SK-N-SH (cell line): ENCODE results near the gene SMOC1. TPM values are rescaled to one million over a fixed set of nuclear protein-coding genes. Genes with fewer than 3 reads are reported as not detected.

Experiments
- CTCF ChIA-PET: fragments of 300-600, 350-600 bp; formaldehyde crosslinking; extraction: SDS; loops from one replicate; lab custom pipeline; 2021; lab: Yijun Ruan, JAX
- POLR2A ChIA-PET: fragments of 350-600 bp; sonication (Branson Sonifier 250); formaldehyde crosslinking; extraction: SDS; loops from one replicate; lab custom pipeline; 2020; ENCODE audit warnings: antibody characterized with exemption, inconsistent platforms; lab: Yijun Ruan, JAX
- DNase-seq: peaks from one replicate; pipeline ENCODE4 v3.0.0; 2012
- H2AFZ ChIP-seq: fragments of 200-600 bp; sonication (generic); 2 replicates; pipeline ENCODE4 v1.8.1; 2016; ENCODE audit warnings: antibody characterized with exemption, mild to moderate bottlenecking, low read depth
- H3F3A ChIP-seq: fragments of 200-600 bp; sonication (generic); replicated peaks from 2 replicates; pipeline ENCODE3; 2016; ENCODE audit warnings: antibody characterized with exemption, mild to moderate bottlenecking; ENCODE audit not compliant: insufficient read depth
- H3K27ac ChIP-seq, 2 experiments: fragments of 200-500 bp in 1 of 2; fragments of 200-600 bp in 1 of 2; sonication (Bioruptor generic) in 1 of 2; sonication (generic), shearing (Covaris generic) in 1 of 2; 2 replicates each; pipeline versions ENCODE4 v1.5.1 to v1.6.1; 2014 to 2016; ENCODE audit warnings: low read depth in 2 of 2, inconsistent platforms in 1 of 2, low read length in 1 of 2, mild to moderate bottlenecking in 1 of 2, mixed read lengths in 1 of 2
- H3K27me3 ChIP-seq: fragments of 200-600 bp; sonication (generic), shearing (Covaris generic); 2 replicates; pipeline ENCODE4 v1.6.1; 2016; ENCODE audit warnings: mixed run types; ENCODE audit not compliant: insufficient read depth
- H3K36me3 ChIP-seq, 2 experiments: fragments of 200-500 bp in 1 of 2; fragments of 200-600 bp in 1 of 2; sonication (Bioruptor generic) in 1 of 2; sonication (generic) in 1 of 2; replicated peaks in 1 of 2; 2 replicates each; pipeline versions ENCODE3 to v1.5.1; 2014 to 2016; ENCODE audit warnings: low read length in 1 of 2, mild to moderate bottlenecking in 1 of 2; ENCODE audit not compliant: insufficient read depth in 2 of 2, control insufficient read depth in 1 of 2
- H3K4me1 ChIP-seq, 2 experiments: fragments of 200-500 bp in 1 of 2; fragments of 200-600 bp in 1 of 2; sonication (Bioruptor generic) in 1 of 2; sonication (generic), shearing (Covaris generic) in 1 of 2; 2 replicates each; pipeline versions ENCODE4 v1.5.1 to v1.6.1; 2014 to 2016; ENCODE audit warnings: low read depth in 1 of 2, low read length in 1 of 2, mixed run types in 1 of 2; ENCODE audit not compliant: insufficient read depth in 2 of 2, control insufficient read depth in 1 of 2
- H3K4me2 ChIP-seq: fragments of 200-600 bp; sonication (generic), shearing (Covaris generic); 2 replicates; pipeline ENCODE4 v1.6.1; 2017; ENCODE audit warnings: mixed run types
- H3K4me3 ChIP-seq, 2 experiments: fragments of 200-500 bp in 1 of 2; fragments of 200-600 bp in 1 of 2; sonication (Bioruptor generic) in 1 of 2; sonication (generic), shearing (Covaris generic) in 1 of 2; 2 replicates each; pipeline versions ENCODE4 v1.5.1 to v1.8.1; 2014 to 2016; ENCODE audit warnings: low read depth in 2 of 2, inconsistent platforms in 1 of 2, low read length in 1 of 2, mild to moderate bottlenecking in 1 of 2, mixed read lengths in 1 of 2, moderate library complexity in 1 of 2
- H3K79me2 ChIP-seq: fragments of 200-600 bp; sonication (generic); 2 replicates; pipeline ENCODE4 v1.8.1; 2017; ENCODE audit warnings: mild to moderate bottlenecking; ENCODE audit not compliant: insufficient read depth
- H3K9ac ChIP-seq: fragments of 200-600 bp; sonication (generic); 2 replicates; pipeline ENCODE4 v1.6.1; 2017; ENCODE audit warnings: mixed run types
- H3K9me2 ChIP-seq: fragments of 200-600 bp; sonication (generic); 2 replicates; pipeline ENCODE4 v1.6.1; 2017; ENCODE audit warnings: mixed run types
- H3K9me3 ChIP-seq: fragments of 200-600 bp; sonication (generic); 2 replicates; pipeline ENCODE4 v1.6.1; 2017; ENCODE audit warnings: mixed run types, mild to moderate bottlenecking, moderate library complexity
- H4K20me1 ChIP-seq: fragments of 200-600 bp; sonication (generic); 2 replicates; pipeline ENCODE4 v1.6.1; 2017; ENCODE audit warnings: mild to moderate bottlenecking, mixed run types; ENCODE audit not compliant: insufficient read depth
- CTCF ChIP-seq: fragments of 200-600 bp; sonication (generic); IDR thresholded peaks from 2 replicates; pipeline ENCODE4 v1.6.1; 2017; ENCODE audit warnings: antibody characterized with exemption, mild to moderate bottlenecking, moderate library complexity
- EP300 ChIP-seq, 2 experiments: IDR thresholded peaks; 2 replicates each; pipeline versions ENCODE4 v1.4.0 to v1.6.1; 2012; ENCODE audit warnings: borderline replicate concordance in 1 of 2, low read depth in 1 of 2, low read length in 1 of 2
- EZH2phosphoT487 ChIP-seq: fragments of 200-600 bp; sonication (generic); IDR thresholded peaks from 2 replicates; pipeline ENCODE4 v1.6.1; 2017; ENCODE audit warnings: low read depth, mixed run types, mild to moderate bottlenecking, antibody characterized with exemption, moderate library complexity, borderline replicate concordance
- GABPA ChIP-seq: IDR thresholded peaks from 2 replicates; pipeline ENCODE4 v1.4.0; 2012; ENCODE audit warnings: low read depth, mild to moderate bottlenecking
- GATA2 ChIP-seq: sonication (generic); formaldehyde crosslinking; IDR thresholded peaks from 2 replicates; pipeline ENCODE4 v1.5.0; 2020; ENCODE audit warnings: mild to moderate bottlenecking, missing genetic modification reagents
- JUND ChIP-seq: IDR thresholded peaks from 2 replicates; pipeline ENCODE4 v1.4.0; 2012
- MEF2A ChIP-seq: IDR thresholded peaks from 2 replicates; pipeline ENCODE4 v1.4.0; 2012; ENCODE audit warnings: low read depth, borderline replicate concordance
- MXI1 ChIP-seq: IDR thresholded peaks from 2 replicates; pipeline ENCODE4 v1.6.1; 2012; ENCODE audit warnings: mild to moderate bottlenecking, low read depth, low read length, improper control_type of control experiment
- NRF1 ChIP-seq: IDR thresholded peaks from 2 replicates; pipeline ENCODE4 v1.6.1; 2012; ENCODE audit warnings: low read depth, mild to moderate bottlenecking, low read length
- PBX3 ChIP-seq: IDR thresholded peaks from 2 replicates; pipeline ENCODE4; 2012
- POLR2AphosphoS5 ChIP-seq: IDR thresholded peaks from 2 replicates; pipeline ENCODE4 v1.6.1; 2012; ENCODE audit warnings: low read depth, low read length
- RAD21 ChIP-seq: IDR thresholded peaks from 2 replicates; pipeline ENCODE4 v1.6.1; 2012; ENCODE audit warnings: mild to moderate bottlenecking, low read length
- RCOR1 ChIP-seq: fragments of 150-350 bp; IDR thresholded peaks from 2 replicates; pipeline ENCODE4 v1.6.1; 2017; ENCODE audit warnings: antibody characterized with exemption, low read length
- REST ChIP-seq: IDR thresholded peaks from 2 replicates; pipeline ENCODE4 v1.6.1; 2012; ENCODE audit warnings: mild to moderate bottlenecking, low read depth, low read length, moderate library complexity
- RFX5 ChIP-seq: IDR thresholded peaks from 2 replicates; pipeline ENCODE4 v1.6.1; 2012; ENCODE audit warnings: mild to moderate bottlenecking, improper control_type of control experiment, low read length
- RXRA ChIP-seq: IDR thresholded peaks from 2 replicates; pipeline ENCODE4 v1.4.0; 2012; ENCODE audit warnings: low read depth, mild to moderate bottlenecking, borderline replicate concordance
- TCF12 ChIP-seq: IDR thresholded peaks from 2 replicates; pipeline ENCODE4 v1.4.0; 2012
- USF2 ChIP-seq: fragments of 150-350 bp; IDR thresholded peaks from 2 replicates; pipeline ENCODE4 v1.6.1; 2017; ENCODE audit warnings: antibody characterized with exemption, low read length, low read depth, borderline replicate concordance
- YY1 ChIP-seq: IDR thresholded peaks from 2 replicates; pipeline ENCODE4 v1.4.0; 2012; ENCODE audit warnings: low read depth, mild to moderate bottlenecking
- ZBTB33 ChIP-seq: IDR thresholded peaks from 2 replicates; pipeline ENCODE4 v1.4.0; 2012; ENCODE audit warnings: low read depth, borderline replicate concordance
- WGBS: methylation state at CpG from one replicate; pipeline ENCODE4 v1.1.6; 2017; ENCODE audit warnings: low lambda C conversion rate; 5-methylcytosine and 5-hydroxymethylcytosine counted together
- polyA plus RNA-seq, 3 experiments: library from polyadenylated mRNA; depleted of rRNA; stranded (reverse); fragments of >200 nt; gene quantifications; 2 replicates each; pipeline ENCODE4 v1.2.3, GENCODE V29; 2012

The SMOC1 gene
- polyA plus RNA-seq, 1 of the 3 experiments (the other 2 are of a cell fraction): not detected

GRCh38 chr14:69896080-69896479 lies 16.9 kb downstream of the SMOC1 start:
- Histone ChIP-seq H4K20me1 (no peaks in the 10 kb centered on the region), H3K79me2 (no peaks in the 10 kb centered on the region), H3K4me2 (no peak overlapping the region), H3K36me3 (no peaks in the 10 kb centered on the region), H3K27me3 (no peaks in the 10 kb centered on the region), H3K9me2 (no peaks in the 10 kb centered on the region), H3K4me1 (no peaks in the 10 kb centered on the region; a peak in 1 of 4 replicates), H3K27ac (no peak overlapping the region), H2AFZ (no peak overlapping the region), H3K4me3 (no peak overlapping the region), H3K9me3 (no peaks in the 10 kb centered on the region), H3F3A (no peaks in the 10 kb centered on the region), H3K9ac (no peak overlapping the region)
- CTCF ChIA-PET: interaction anchor here (0.9 to 1.2 kb wide), 2 partner anchors 18 to 132 kb away, joined by 3 to 4 read pairs; no protein-coding TSS in a partner anchor
- POLR2A ChIA-PET: no interaction called here
- WGBS: 27% methylated on average over 2 of the region's 2 CpGs
- DNase-seq: no peak
- TF ChIP-seq RAD21 (no peak), USF2 (no peak), YY1 (no peak), JUND (no peak), PBX3 (no peak), POLR2AphosphoS5 (no peak), GATA2 (no peak), NRF1 (no peak), RCOR1 (no peak), MXI1 (no peak), EP300 (IDR thresholded peaks at IDR 0.05; ENCODE audit: borderline replicate concordance in 1 of 2, low read depth in 1 of 2, low read length in 1 of 2) (no peak), TCF12 (no peak)

- 25% methylated on average over 2 of the region's 2 CpGs for WGBS
- Histone ChIP-seq H3K9ac (no peak overlapping the region), H3K27me3 (no peaks in the 10 kb centered on the region), H3K9me3 (no peaks in the 10 kb centered on the region), H3K9me2 (no peaks in the 10 kb centered on the region), H3F3A (no peaks in the 10 kb centered on the region), H4K20me1 (no peaks in the 10 kb centered on the region), H3K36me3 (no peaks in the 10 kb centered on the region), H3K27ac (no peak overlapping the region), H2AFZ (no peak overlapping the region), H3K4me1 (no peaks in the 10 kb centered on the region), H3K79me2 (no peaks in the 10 kb centered on the region), H3K4me2 (no peak overlapping the region), H3K4me3 (no peak overlapping the region)
- DNase-seq: no peak
- ChIA-PET CTCF (interaction anchor here (0.9 kb wide), 1 partner anchor 131 kb away, joined by 3 read pairs; no protein-coding TSS in a partner anchor), POLR2A (no interaction called here)
- TF ChIP-seq RXRA (no peak), EZH2phosphoT487 (no peak), REST (no peak), GABPA (no peak), RFX5 (no peak), EP300 (IDR thresholded peaks at IDR 0.05; ENCODE audit: borderline replicate concordance in 1 of 2, low read depth in 1 of 2, low read length in 1 of 2) (no peak), CTCF (no peak), MEF2A (no peak), MXI1 (no peak), ZBTB33 (no peak), RAD21 (no peak)
Measured at GRCh38 chr14:69896972-69897371, 17.8 kb downstream of the SMOC1 start.
